Measurements from ENCODE around the gene SYT8. TPM values are rescaled to one million over a fixed set of nuclear protein-coding genes. Genes with fewer than 3 reads are reported as not detected.

The SYT8 gene
- total RNA-seq, 1 experiment from 2014 or later: 1.0 TPM

DNA sequence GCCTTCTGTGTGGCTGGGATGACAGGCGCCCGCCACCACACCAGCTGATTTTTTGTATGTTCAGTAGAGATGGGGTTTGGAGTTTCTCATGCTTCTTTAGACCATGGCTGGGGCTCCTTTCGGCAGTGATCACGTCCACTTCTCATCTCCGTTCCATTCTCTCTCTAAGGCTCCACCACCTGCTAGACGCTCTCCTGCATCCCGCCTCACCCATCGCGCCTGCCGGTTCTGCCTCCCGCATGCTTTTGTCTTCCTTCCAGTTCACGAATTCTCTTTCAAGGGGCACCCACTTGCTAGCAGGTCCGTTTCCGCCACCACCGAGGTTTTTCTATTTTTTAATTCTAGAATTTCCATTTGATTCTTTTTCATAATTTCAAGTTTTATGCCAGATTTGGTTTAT lies 22.0 kb upstream of the SYT8 start:
- TF ChIP-seq FOSL1 (IDR thresholded peaks at IDR 0.05; ENCODE audit: low read depth): no peak
- TF ChIP-seq, protein P1, sequence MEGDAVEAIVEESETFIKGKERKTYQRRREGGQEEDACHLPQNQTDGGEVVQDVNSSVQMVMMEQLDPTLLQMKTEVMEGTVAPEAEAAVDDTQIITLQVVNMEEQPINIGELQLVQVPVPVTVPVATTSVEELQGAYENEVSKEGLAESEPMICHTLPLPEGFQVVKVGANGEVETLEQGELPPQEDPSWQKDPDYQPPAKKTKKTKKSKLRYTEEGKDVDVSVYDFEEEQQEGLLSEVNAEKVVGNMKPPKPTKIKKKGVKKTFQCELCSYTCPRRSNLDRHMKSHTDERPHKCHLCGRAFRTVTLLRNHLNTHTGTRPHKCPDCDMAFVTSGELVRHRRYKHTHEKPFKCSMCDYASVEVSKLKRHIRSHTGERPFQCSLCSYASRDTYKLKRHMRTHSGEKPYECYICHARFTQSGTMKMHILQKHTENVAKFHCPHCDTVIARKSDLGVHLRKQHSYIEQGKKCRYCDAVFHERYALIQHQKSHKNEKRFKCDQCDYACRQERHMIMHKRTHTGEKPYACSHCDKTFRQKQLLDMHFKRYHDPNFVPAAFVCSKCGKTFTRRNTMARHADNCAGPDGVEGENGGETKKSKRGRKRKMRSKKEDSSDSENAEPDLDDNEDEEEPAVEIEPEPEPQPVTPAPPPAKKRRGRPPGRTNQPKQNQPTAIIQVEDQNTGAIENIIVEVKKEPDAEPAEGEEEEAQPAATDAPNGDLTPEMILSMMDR (IDR thresholded peaks at IDR 0.05 in 2 of 3, conservative IDR thresholded peaks at IDR 0.05 in 1 of 3; ENCODE audit: borderline replicate concordance in 1 of 3, insufficient read depth in 1 of 3, low read depth in 2 of 3, low read length in 2 of 3): no peak
- no peak for TF ChIP-seq POLR2A (IDR thresholded peaks at IDR 0.05; ENCODE audit: borderline replicate concordance, extremely low read depth, insufficient read depth, insufficient read length)
- TF ChIP-seq ELF1 (IDR thresholded peaks at IDR 0.05; ENCODE audit: borderline replicate concordance, low read depth): no peak
- no peak for TF ChIP-seq CBX3 (IDR thresholded peaks at IDR 0.05; ENCODE audit: low read depth)
- TF ChIP-seq JUND (IDR thresholded peaks at IDR 0.05): no peak
- no peak for TF ChIP-seq SRF (IDR thresholded peaks at IDR 0.05; ENCODE audit: low read depth)
- TF ChIP-seq SIN3A (IDR thresholded peaks at IDR 0.05; ENCODE audit: low read depth): no peak
- TF ChIP-seq EZH2 (IDR thresholded peaks at IDR 0.05): no peak
- TF ChIP-seq YY1 (IDR thresholded peaks at IDR 0.05; ENCODE audit: extremely low read depth, insufficient replicate concordance, low read depth, low read length): no peak
- no peak for TF ChIP-seq EZH2phosphoT487 (IDR thresholded peaks at IDR 0.05; ENCODE audit: borderline replicate concordance)
- TF ChIP-seq RAD21 (IDR thresholded peaks at IDR 0.05; ENCODE audit: low read depth): no peak
- TF ChIP-seq, protein P2, sequence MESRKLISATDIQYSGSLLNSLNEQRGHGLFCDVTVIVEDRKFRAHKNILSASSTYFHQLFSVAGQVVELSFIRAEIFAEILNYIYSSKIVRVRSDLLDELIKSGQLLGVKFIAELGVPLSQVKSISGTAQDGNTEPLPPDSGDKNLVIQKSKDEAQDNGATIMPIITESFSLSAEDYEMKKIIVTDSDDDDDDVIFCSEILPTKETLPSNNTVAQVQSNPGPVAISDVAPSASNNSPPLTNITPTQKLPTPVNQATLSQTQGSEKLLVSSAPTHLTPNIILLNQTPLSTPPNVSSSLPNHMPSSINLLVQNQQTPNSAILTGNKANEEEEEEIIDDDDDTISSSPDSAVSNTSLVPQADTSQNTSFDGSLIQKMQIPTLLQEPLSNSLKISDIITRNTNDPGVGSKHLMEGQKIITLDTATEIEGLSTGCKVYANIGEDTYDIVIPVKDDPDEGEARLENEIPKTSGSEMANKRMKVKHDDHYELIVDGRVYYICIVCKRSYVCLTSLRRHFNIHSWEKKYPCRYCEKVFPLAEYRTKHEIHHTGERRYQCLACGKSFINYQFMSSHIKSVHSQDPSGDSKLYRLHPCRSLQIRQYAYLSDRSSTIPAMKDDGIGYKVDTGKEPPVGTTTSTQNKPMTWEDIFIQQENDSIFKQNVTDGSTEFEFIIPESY (IDR thresholded peaks at IDR 0.05; ENCODE audit: extremely low read depth, insufficient replicate concordance, low read length): no peak
- TF ChIP-seq CEBPB (IDR thresholded peaks at IDR 0.05; ENCODE audit: low read depth): no peak
- TF ChIP-seq, protein P3, sequence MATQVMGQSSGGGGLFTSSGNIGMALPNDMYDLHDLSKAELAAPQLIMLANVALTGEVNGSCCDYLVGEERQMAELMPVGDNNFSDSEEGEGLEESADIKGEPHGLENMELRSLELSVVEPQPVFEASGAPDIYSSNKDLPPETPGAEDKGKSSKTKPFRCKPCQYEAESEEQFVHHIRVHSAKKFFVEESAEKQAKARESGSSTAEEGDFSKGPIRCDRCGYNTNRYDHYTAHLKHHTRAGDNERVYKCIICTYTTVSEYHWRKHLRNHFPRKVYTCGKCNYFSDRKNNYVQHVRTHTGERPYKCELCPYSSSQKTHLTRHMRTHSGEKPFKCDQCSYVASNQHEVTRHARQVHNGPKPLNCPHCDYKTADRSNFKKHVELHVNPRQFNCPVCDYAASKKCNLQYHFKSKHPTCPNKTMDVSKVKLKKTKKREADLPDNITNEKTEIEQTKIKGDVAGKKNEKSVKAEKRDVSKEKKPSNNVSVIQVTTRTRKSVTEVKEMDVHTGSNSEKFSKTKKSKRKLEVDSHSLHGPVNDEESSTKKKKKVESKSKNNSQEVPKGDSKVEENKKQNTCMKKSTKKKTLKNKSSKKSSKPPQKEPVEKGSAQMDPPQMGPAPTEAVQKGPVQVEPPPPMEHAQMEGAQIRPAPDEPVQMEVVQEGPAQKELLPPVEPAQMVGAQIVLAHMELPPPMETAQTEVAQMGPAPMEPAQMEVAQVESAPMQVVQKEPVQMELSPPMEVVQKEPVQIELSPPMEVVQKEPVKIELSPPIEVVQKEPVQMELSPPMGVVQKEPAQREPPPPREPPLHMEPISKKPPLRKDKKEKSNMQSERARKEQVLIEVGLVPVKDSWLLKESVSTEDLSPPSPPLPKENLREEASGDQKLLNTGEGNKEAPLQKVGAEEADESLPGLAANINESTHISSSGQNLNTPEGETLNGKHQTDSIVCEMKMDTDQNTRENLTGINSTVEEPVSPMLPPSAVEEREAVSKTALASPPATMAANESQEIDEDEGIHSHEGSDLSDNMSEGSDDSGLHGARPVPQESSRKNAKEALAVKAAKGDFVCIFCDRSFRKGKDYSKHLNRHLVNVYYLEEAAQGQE (IDR thresholded peaks at IDR 0.05; ENCODE audit: low read depth): no peak
- no peak for TF ChIP-seq POLR2AphosphoS5 (IDR thresholded peaks at IDR 0.05; ENCODE audit: low read depth, low read length)
- TF ChIP-seq, protein P4, sequence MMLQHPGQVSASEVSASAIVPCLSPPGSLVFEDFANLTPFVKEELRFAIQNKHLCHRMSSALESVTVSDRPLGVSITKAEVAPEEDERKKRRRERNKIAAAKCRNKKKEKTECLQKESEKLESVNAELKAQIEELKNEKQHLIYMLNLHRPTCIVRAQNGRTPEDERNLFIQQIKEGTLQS (IDR thresholded peaks at IDR 0.05): no peak
- no peak for TF ChIP-seq ZNF274 (IDR thresholded peaks at IDR 0.05; ENCODE audit: low read depth, low read length)
- no peak for TF ChIP-seq SP1 (IDR thresholded peaks at IDR 0.05; ENCODE audit: low read depth)
- no peak for TF ChIP-seq ZFX (IDR thresholded peaks at IDR 0.05)

More for the DNA sequence above, 22.0 kb upstream of the SYT8 start:
- H3K9me3 ChIP-seq (ENCODE audit: control insufficient read depth in 1 of 2, insufficient read depth in 1 of 2, low read depth in 1 of 2, low read length in 2 of 2): no peaks in the 10 kb centered on the region
- ChIA-PET CTCF (no interaction called here), RAD21 (ENCODE audit: low non-redundant PET in 1 of 2, low total read pairs in 2 of 2, uncharacterized antibody in 2 of 2, unreplicated experiment in 2 of 2) (no interaction called here), POLR2A (no interaction called here)
- BruUV-seq (replicated peaks): no TSS peak
- H2AFZ ChIP-seq (ENCODE audit: low read depth, low read length, poor library complexity, severe bottlenecking): no peak overlapping the region
- intact Hi-C loops (cut with micrococcal nuclease): loop anchor here (5.0 kb wide), 1 partner anchor 100 kb away; no protein-coding TSS in a partner anchor
- H3K4me2 ChIP-seq (ENCODE audit: low read length): no peak overlapping the region
- no peak overlapping the region for H3K9ac ChIP-seq (ENCODE audit: low read length)
- H3K4me3 ChIP-seq (replicated peaks in 1 of 2; ENCODE audit: low read depth in 1 of 2, low read length in 2 of 2): no peak overlapping the region
- H3K27me3 ChIP-seq (ENCODE audit: insufficient read depth, low read length): no peaks in the 10 kb centered on the region
- no peaks in the 10 kb centered on the region for H3K4me1 ChIP-seq (ENCODE audit: control insufficient read depth in 1 of 2, insufficient read depth in 2 of 2, low read length in 2 of 2)
- H3K27ac ChIP-seq (ENCODE audit: low read depth, low read length): no peak overlapping the region
- H3K9me2 ChIP-seq (ENCODE audit: insufficient read depth): no peaks in the 10 kb centered on the region
- ATAC-seq: no peak
- no peaks in the 10 kb centered on the region for H3K79me2 ChIP-seq (ENCODE audit: insufficient read depth, low read length)
- no peak for DNase-seq (ENCODE audit: low read depth, low spot score)
- H4K20me1 ChIP-seq (ENCODE audit: insufficient read depth): no peaks in the 10 kb centered on the region
- no peaks in the 10 kb centered on the region for H3K36me3 ChIP-seq (ENCODE audit: control insufficient read depth in 1 of 2, insufficient read depth in 2 of 2, low read length in 2 of 2)
